ENCODE measurements around the gene AP2M1. TPM values are rescaled to one million over a fixed set of nuclear protein-coding genes. Genes with fewer than 3 reads are reported as not detected.

AP2M1 gene
- total RNA-seq, 1 donor from 2014 or later = 262 TPM

DNA sequence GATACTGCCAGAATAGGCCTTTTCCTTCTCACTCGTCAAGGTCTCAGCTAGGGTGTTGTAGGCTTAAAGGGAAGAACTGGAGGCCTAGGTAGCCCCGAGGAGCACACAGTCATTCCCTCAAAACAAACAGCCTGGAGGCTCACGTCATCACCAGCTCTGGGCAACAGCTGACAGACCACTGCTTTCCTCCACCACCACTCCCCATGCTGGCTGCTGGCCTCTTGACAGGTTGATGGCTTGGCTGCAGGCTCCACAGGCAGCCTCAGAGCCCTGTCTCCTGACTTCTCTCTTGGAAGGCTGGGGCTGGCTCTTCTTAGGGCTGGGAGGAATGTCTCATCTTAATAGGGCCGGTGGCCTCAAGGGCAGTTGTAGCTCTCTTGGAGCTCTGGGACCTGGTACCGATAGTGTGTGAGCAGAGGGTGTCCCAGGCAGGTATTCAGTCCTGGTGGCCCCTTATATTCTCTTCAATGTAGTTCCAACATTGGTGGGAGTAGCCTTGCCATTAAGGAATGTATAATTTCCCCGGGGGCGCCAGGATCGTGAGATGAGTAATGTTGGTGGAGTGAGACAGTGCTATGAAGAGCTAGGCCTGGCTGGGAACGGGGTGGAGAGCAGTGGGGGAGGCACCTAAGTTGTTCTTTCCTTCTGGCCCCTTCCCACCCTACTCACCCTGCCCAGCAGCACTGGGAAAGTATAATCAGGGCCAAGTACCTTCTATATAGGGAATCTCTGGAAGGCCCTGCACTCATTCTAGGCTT lies 6.1 kb upstream of the AP2M1 start:
- TF ChIP-seq, protein P1, sequence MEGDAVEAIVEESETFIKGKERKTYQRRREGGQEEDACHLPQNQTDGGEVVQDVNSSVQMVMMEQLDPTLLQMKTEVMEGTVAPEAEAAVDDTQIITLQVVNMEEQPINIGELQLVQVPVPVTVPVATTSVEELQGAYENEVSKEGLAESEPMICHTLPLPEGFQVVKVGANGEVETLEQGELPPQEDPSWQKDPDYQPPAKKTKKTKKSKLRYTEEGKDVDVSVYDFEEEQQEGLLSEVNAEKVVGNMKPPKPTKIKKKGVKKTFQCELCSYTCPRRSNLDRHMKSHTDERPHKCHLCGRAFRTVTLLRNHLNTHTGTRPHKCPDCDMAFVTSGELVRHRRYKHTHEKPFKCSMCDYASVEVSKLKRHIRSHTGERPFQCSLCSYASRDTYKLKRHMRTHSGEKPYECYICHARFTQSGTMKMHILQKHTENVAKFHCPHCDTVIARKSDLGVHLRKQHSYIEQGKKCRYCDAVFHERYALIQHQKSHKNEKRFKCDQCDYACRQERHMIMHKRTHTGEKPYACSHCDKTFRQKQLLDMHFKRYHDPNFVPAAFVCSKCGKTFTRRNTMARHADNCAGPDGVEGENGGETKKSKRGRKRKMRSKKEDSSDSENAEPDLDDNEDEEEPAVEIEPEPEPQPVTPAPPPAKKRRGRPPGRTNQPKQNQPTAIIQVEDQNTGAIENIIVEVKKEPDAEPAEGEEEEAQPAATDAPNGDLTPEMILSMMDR (IDR thresholded peaks at IDR 0.05; ENCODE audit: insufficient read depth, low read length, severe bottlenecking) = no peak
- Histone ChIP-seq H3K4me3 (ENCODE audit: low read depth, low read length) (no peak overlapping the region), H3K27me3 (ENCODE audit: control insufficient read depth, insufficient read depth, low read length) (no peaks in the 10 kb centered on the region), H3K36me3 (ENCODE audit: control insufficient read depth, insufficient read depth, low read length) (peaks cover 30% of the 10 kb centered on the region)
- DNase-seq (ENCODE audit: low read depth) (peak; percentile 49), FAIRE-seq (no peak)

DNA sequence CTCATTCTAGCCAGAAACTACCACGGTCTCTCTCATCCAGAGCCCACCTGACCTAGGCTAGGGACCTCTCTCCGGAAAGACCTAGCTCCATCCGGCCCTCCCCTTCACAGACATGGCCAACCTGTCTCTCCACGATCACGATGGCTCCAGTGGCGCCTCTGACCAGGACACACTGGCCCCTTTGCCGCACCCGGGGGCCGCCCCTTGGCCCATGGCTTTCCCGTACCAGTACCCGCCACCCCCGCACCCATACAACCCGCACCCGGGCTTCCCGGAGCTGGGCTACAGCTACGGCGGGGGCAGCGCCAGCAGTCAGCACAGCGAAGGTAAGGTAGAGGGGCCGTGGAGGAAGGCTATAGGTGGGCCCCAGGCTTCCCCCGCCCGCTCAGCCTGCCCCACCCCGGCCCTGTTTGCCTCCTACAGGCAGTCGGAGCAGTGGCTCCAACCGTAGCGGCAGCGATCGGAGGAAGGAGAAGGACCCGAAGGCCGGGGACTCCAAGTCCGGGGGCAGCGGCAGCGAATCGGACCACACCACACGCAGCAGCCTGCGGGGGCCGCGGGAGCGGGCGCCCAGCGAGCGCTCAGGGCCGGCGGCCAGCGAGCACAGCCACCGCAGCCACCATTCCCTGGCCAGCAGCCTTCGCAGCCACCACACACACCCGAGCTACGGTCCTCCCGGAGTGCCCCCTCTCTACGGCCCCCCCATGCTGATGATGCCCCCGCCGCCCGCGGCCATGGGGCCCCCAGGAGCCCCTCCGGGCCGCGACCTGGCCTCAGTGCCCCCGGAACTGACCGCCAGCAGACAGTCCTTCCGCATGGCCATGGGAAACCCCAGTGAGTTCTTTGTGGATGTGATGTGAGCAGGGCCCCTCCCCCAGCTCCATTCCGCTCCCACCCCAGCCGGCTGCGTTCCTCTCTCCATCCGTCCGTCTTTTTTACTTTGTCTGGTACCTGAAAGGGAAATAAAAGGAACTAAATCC lies 4.5 kb upstream of the AP2M1 start:
- peaks cover 22% of the 10 kb centered on the region for H3K36me3 ChIP-seq (ENCODE audit: control insufficient read depth, insufficient read depth, low read length)
- TF ChIP-seq, protein P1 (IDR thresholded peaks at IDR 0.05; ENCODE audit: insufficient read depth, low read length, severe bottlenecking) = no peak
- no peaks in the 10 kb centered on the region for H3K27me3 ChIP-seq (ENCODE audit: control insufficient read depth, insufficient read depth, low read length)
- FAIRE-seq = no peak
- no peak for DNase-seq (ENCODE audit: low read depth)
- no peak overlapping the region for H3K4me3 ChIP-seq (ENCODE audit: low read depth, low read length)

DNA sequence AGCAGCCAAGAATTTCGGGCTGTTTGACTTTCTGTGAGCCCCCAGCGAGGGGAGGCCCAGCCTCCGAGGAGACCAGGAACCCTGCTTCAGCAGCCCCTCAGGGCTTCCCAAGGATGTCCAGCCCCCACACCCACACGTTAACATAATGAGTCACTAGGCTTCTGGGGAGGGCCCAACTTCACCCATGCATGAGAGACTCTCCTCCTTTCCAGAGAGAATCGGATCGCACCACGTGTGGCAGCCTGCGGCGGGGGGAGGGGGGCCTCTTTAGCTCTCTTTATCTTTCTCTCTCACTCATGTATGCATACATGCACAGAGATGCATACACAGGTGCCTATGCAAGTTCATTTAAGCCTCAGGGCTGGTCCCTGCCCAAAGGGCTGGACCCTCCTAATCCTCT lies 3.1 kb upstream of the AP2M1 start:
- DNase-seq (ENCODE audit: low read depth) = peak; percentile 59
- Histone ChIP-seq H3K4me3 (ENCODE audit: low read depth, low read length) (no peak overlapping the region), H3K36me3 (ENCODE audit: control insufficient read depth, insufficient read depth, low read length) (peaks cover 10% of the 10 kb centered on the region), H3K27me3 (ENCODE audit: control insufficient read depth, insufficient read depth, low read length) (no peaks in the 10 kb centered on the region)
- TF ChIP-seq, protein P1 (IDR thresholded peaks at IDR 0.05; ENCODE audit: insufficient read depth, low read length, severe bottlenecking) = no peak
- FAIRE-seq = no peak

DNA sequence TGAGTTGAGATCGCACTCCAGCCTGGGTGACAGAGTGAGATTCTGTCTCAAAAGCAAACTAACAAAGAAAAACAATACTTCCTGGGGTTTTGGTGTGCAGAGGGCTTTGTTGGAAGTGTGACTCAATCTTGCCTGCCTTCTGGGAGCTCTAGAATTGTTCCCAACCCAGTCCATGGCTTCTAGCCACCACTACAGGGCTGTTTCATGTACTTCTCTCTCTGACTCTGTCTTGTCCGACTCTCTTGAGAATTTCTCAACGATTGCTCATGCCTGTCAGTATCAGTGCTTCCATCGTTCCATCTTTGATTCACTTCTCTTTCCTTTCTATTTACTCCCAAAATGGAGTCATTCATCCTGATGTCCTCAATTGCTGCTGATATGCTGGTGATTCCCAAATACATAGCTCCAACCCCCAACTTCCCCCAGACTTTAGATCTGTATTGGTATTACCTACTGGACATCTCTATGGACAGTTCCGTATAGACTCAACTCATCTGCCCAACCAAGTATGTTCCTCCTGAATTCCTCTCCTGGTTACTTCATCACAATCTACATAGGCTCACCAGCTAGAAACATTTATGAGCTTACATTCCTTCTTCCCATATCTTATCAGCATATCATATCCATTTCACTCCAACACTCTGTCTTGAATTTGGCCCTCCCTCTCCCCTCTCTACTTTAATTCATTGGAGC lies 1.8 kb upstream of the AP2M1 start:
- TF ChIP-seq, protein P1 (IDR thresholded peaks at IDR 0.05; ENCODE audit: insufficient read depth, low read length, severe bottlenecking) = no peak
- FAIRE-seq (no peak), DNase-seq (ENCODE audit: low read depth) (peak; percentile 62)
- Histone ChIP-seq H3K4me3 (ENCODE audit: low read depth, low read length) (no peak overlapping the region), H3K27me3 (ENCODE audit: control insufficient read depth, insufficient read depth, low read length) (no peaks in the 10 kb centered on the region), H3K36me3 (ENCODE audit: control insufficient read depth, insufficient read depth, low read length) (peaks cover 15% of the 10 kb centered on the region)

DNA sequence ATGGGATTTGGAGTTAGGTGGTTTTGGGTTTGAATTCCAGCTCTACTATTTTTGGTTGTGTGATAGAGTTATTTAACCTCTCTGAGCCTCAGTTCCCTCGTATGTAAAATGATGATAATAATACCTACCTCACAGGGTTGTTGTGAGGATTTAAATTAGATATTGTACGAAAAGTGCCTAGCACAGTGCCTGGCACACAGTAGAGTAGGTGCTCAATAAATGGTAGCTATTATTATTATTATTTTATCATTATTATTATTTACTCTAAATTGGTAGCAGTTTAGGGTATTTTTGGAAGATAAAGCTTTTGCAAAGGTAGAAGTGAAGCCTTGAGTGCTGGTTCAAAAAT lies 1.3 kb upstream of the AP2M1 start:
- Histone ChIP-seq H3K36me3 (ENCODE audit: control insufficient read depth, insufficient read depth, low read length) (peaks cover 18% of the 10 kb centered on the region), H3K27me3 (ENCODE audit: control insufficient read depth, insufficient read depth, low read length) (no peaks in the 10 kb centered on the region), H3K4me3 (ENCODE audit: low read depth, low read length) (no peak overlapping the region)
- FAIRE-seq (no peak), DNase-seq (ENCODE audit: low read depth) (no peak)
- TF ChIP-seq, protein P1 (IDR thresholded peaks at IDR 0.05; ENCODE audit: insufficient read depth, low read length, severe bottlenecking) = no peak
